T-helper 2 cell treated with Interferon-gamma antibody and Interleukin-4, amounts not matched to agents 5 μg/mL and 100 μg/mL, for 36 hours (primary cell): ENCODE data around the gene CCSER2.
A peak's percentile ranks its signal among the peaks of the same experiment; 100 is the strongest.
"Not testable (repeated sequence)": the region's sequence is repeated elsewhere in the genome, so short reads cannot be mapped to it uniquely, and the experiment has no call there.

Source experiments
- DNase-seq: peaks from one replicate; pipeline ENCODE4 v3.0.0; 2021; ENCODE audit warnings: low spot score
- H3K27ac Mint-ChIP-seq: one replicate; pipeline ENCODE4 v1.8.0; 2021; ENCODE audit warnings: mild to moderate bottlenecking, mixed read lengths
- H3K27me3 Mint-ChIP-seq: one replicate; pipeline ENCODE4 v1.8.0; 2021; ENCODE audit warnings: low read depth, mixed read lengths
- H3K36me3 Mint-ChIP-seq: one replicate; pipeline ENCODE4 v1.8.0; 2021; ENCODE audit warnings: low read depth, mixed read lengths
- H3K4me1 Mint-ChIP-seq: one replicate; pipeline ENCODE4 v1.8.0; 2021; ENCODE audit warnings: low read depth, mixed read lengths
- H3K4me3 Mint-ChIP-seq: one replicate; pipeline ENCODE4 v1.8.0; 2022; ENCODE audit warnings: mild to moderate bottlenecking, moderate library complexity, mixed read lengths
- H3K9me3 Mint-ChIP-seq: one replicate; pipeline ENCODE4 v1.8.0; 2021; ENCODE audit warnings: mixed read lengths

Gene CCSER2

GRCh38 chr10:84398696-84399095 is 70.3 kb downstream of the CCSER2 start:
- Mint-ChIP-seq H3K4me3 (no peak overlapping the region), H3K4me1 (peaks cover 7% of the 10 kb centered on the region), H3K27ac (no peak overlapping the region), H3K27me3 (no peaks in the 10 kb centered on the region), H3K9me3 (peaks cover 13% of the 10 kb centered on the region), H3K36me3 (peaks cover 47% of the 10 kb centered on the region)
- DNase-seq = no peak

- DNase-seq = no peak
- H3K27ac Mint-ChIP-seq = no peak overlapping the region
- peaks cover 16% of the 10 kb centered on the region for H3K4me1 Mint-ChIP-seq
- H3K9me3 Mint-ChIP-seq = peaks cover 13% of the 10 kb centered on the region
- H3K4me3 Mint-ChIP-seq = no peak overlapping the region
- peaks cover 40% of the 10 kb centered on the region for H3K36me3 Mint-ChIP-seq
- no peaks in the 10 kb centered on the region for H3K27me3 Mint-ChIP-seq
These were observed 73.6 kb downstream of the CCSER2 start for GRCh38 chr10:84401854-84402611.

GRCh38 chr10:84404783-84405182 is 76.4 kb downstream of the CCSER2 start:
- Mint-ChIP-seq H3K27me3 (no peaks in the 10 kb centered on the region), H3K27ac (no peak overlapping the region), H3K36me3 (peaks cover 37% of the 10 kb centered on the region), H3K4me1 (peaks cover 11% of the 10 kb centered on the region), H3K9me3 (peaks cover 6% of the 10 kb centered on the region), H3K4me3 (no peak overlapping the region)
- no peak for DNase-seq

- H3K27me3 Mint-ChIP-seq = no peaks in the 10 kb centered on the region
- H3K36me3 Mint-ChIP-seq = peaks cover 37% of the 10 kb centered on the region
- H3K4me3 Mint-ChIP-seq = no peak overlapping the region
- H3K9me3 Mint-ChIP-seq = peaks cover 8% of the 10 kb centered on the region
- no peak overlapping the region for H3K27ac Mint-ChIP-seq
- DNase-seq = no peak
- H3K4me1 Mint-ChIP-seq = peaks cover 10% of the 10 kb centered on the region
These were observed 77.3 kb downstream of the CCSER2 start for GRCh38 chr10:84405662-84406061.

GRCh38 chr10:84406561-84406960 is 78.2 kb downstream of the CCSER2 start:
- Mint-ChIP-seq H3K36me3 (peaks cover 38% of the 10 kb centered on the region), H3K4me1 (peaks cover 10% of the 10 kb centered on the region), H3K4me3 (no peak overlapping the region), H3K9me3 (peaks cover 17% of the 10 kb centered on the region), H3K27me3 (no peaks in the 10 kb centered on the region), H3K27ac (no peak overlapping the region)
- DNase-seq = no peak

- H3K27ac Mint-ChIP-seq = no peak overlapping the region
- no peak for DNase-seq
- H3K36me3 Mint-ChIP-seq = peaks cover 40% of the 10 kb centered on the region
- no peaks in the 10 kb centered on the region for H3K27me3 Mint-ChIP-seq
- H3K4me3 Mint-ChIP-seq = no peak overlapping the region
- H3K9me3 Mint-ChIP-seq = peaks cover 26% of the 10 kb centered on the region
- peaks cover 8% of the 10 kb centered on the region for H3K4me1 Mint-ChIP-seq
These were observed 79.1 kb downstream of the CCSER2 start for GRCh38 chr10:84407388-84408049.

- H3K9me3 Mint-ChIP-seq = peaks cover 50% of the 10 kb centered on the region
- peaks cover 77% of the 10 kb centered on the region for H3K36me3 Mint-ChIP-seq
- H3K4me1 Mint-ChIP-seq = no peaks in the 10 kb centered on the region
- no peak overlapping the region for H3K4me3 Mint-ChIP-seq
- DNase-seq = no peak
- no peaks in the 10 kb centered on the region for H3K27me3 Mint-ChIP-seq
- no peak overlapping the region for H3K27ac Mint-ChIP-seq
These were observed 84.1 kb downstream of the CCSER2 start for GRCh38 chr10:84412482-84412881.

- not testable (repeated sequence) for H3K27me3 Mint-ChIP-seq, H3K4me3 Mint-ChIP-seq, H3K4me1 Mint-ChIP-seq, DNase-seq, H3K27ac Mint-ChIP-seq
- Mint-ChIP-seq H3K9me3 (peaks cover 56% of the 10 kb centered on the region), H3K36me3 (peaks cover 85% of the 10 kb centered on the region)
These were observed 85.7 kb downstream of the CCSER2 start for GRCh38 chr10:84414110-84414509.

GRCh38 chr10:84415539-84416244 is 87.3 kb downstream of the CCSER2 start:
- DNase-seq = no peak

GRCh38 chr10:84416245-84416555 is 87.8 kb downstream of the CCSER2 start:
- Mint-ChIP-seq H3K27ac (no peak overlapping the region), H3K4me3 (no peak overlapping the region), H3K36me3 (peaks cover 89% of the 10 kb centered on the region), H3K27me3 (no peaks in the 10 kb centered on the region), H3K4me1 (no peaks in the 10 kb centered on the region), H3K9me3 (peaks cover 58% of the 10 kb centered on the region)
- no peak for DNase-seq

More at GRCh38 chr10:84415539-84416244, 87.3 kb downstream of the CCSER2 start:
- Mint-ChIP-seq H3K36me3 (peaks cover 89% of the 10 kb centered on the region), H3K4me1 (no peaks in the 10 kb centered on the region), H3K4me3 (no peak overlapping the region), H3K27me3 (no peaks in the 10 kb centered on the region), H3K27ac (no peak overlapping the region), H3K9me3 (peaks cover 59% of the 10 kb centered on the region)

- no peaks in the 10 kb centered on the region for H3K27me3 Mint-ChIP-seq
- H3K4me1 Mint-ChIP-seq = peaks cover 11% of the 10 kb centered on the region
- peaks cover 52% of the 10 kb centered on the region for H3K36me3 Mint-ChIP-seq
- no peak overlapping the region for H3K4me3 Mint-ChIP-seq
- no peak overlapping the region for H3K27ac Mint-ChIP-seq
- H3K9me3 Mint-ChIP-seq = peaks cover 24% of the 10 kb centered on the region
- no peak for DNase-seq
These were observed 95.3 kb downstream of the CCSER2 start for GRCh38 chr10:84423719-84424118.

GRCh38 chr10:84424731-84425167 is 96.4 kb downstream of the CCSER2 start:
- Mint-ChIP-seq H3K4me3 (peak overlapping the region; percentile 36), H3K27ac (peak overlapping the region; percentile 73), H3K9me3 (peaks cover 17% of the 10 kb centered on the region), H3K27me3 (no peaks in the 10 kb centered on the region), H3K36me3 (peaks cover 43% of the 10 kb centered on the region), H3K4me1 (peaks cover 11% of the 10 kb centered on the region)
- DNase-seq = no peak

- Mint-ChIP-seq H3K9me3 (no peaks in the 10 kb centered on the region), H3K27ac (no peak overlapping the region), H3K4me1 (peaks cover 18% of the 10 kb centered on the region)
These were observed 99.7 kb downstream of the CCSER2 start for GRCh38 chr10:84427903-84428650.

More at GRCh38 chr10:84427903-84428650, 99.7 kb downstream of the CCSER2 start:
- H3K4me3 Mint-ChIP-seq = no peak overlapping the region
- H3K36me3 Mint-ChIP-seq = peaks cover 14% of the 10 kb centered on the region
- no peak for DNase-seq
- no peaks in the 10 kb centered on the region for H3K27me3 Mint-ChIP-seq
